ENCODE results near the gene SLC27A1.
"Not testable (repeated sequence)": the region's sequence is repeated elsewhere in the genome, so short reads cannot be mapped to it uniquely, and the experiment has no call there.

SLC27A1 gene

DNA sequence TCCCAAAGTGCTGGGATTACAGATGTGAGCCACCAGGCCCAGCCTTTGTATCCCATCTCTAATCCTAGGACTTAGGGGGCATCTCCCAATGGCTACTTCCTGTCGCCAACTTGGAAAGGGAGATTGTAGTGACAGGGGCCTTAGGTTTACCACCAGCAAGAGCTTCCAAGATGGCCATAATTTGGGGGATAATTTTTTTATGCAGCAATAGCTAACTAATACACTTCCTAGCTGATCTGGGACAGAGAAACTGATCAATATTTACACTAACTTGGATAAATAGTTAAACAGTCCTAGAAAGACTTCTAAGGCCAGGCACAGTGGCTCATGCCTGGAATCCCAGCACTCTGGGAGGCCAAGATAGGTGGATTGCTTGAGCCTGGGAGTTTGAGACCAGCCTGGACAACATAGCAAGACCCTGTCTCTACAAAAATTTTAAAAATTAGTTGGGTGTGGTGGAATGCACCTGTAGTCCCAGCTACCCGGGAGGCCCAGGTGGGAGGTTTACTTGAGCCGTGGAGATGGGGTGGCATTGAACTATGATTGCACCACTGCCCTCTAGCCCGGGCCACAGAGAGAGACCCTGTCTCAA, 79.8 kb downstream of the SLC27A1 start:
- TF ChIP-seq, protein P1, sequence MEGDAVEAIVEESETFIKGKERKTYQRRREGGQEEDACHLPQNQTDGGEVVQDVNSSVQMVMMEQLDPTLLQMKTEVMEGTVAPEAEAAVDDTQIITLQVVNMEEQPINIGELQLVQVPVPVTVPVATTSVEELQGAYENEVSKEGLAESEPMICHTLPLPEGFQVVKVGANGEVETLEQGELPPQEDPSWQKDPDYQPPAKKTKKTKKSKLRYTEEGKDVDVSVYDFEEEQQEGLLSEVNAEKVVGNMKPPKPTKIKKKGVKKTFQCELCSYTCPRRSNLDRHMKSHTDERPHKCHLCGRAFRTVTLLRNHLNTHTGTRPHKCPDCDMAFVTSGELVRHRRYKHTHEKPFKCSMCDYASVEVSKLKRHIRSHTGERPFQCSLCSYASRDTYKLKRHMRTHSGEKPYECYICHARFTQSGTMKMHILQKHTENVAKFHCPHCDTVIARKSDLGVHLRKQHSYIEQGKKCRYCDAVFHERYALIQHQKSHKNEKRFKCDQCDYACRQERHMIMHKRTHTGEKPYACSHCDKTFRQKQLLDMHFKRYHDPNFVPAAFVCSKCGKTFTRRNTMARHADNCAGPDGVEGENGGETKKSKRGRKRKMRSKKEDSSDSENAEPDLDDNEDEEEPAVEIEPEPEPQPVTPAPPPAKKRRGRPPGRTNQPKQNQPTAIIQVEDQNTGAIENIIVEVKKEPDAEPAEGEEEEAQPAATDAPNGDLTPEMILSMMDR (IDR thresholded peaks at IDR 0.05; ENCODE audit: control insufficient read depth, extremely low read depth, insufficient read depth) = no peak
- H3K4me3 ChIP-seq (ENCODE audit: low read depth, low read length) = no peak overlapping the region
- no peak for DNase-seq (ENCODE audit: low read depth)

DNA sequence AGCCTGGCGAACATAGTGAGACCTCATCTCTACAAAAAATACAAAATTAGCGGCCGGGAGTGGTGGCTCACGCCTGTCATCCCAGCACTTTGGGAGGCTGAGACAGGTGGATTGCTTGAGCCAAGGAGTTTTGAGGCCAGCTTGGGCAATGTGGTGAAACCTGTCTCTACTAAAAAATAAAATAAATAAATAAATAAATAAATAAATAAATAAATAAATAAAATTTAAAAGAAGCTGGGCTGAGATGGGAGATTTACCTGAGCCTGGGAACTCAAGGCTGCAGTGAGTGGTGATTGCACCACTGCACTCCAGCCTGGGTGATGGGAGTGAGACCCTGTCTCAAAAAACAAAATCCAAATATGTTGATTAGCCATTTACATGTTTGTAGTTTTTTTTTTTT, 82.4 kb downstream of the SLC27A1 start:
- not testable (repeated sequence) for DNase-seq (ENCODE audit: low read depth); H3K4me3 ChIP-seq (ENCODE audit: low read depth, low read length)

DNA sequence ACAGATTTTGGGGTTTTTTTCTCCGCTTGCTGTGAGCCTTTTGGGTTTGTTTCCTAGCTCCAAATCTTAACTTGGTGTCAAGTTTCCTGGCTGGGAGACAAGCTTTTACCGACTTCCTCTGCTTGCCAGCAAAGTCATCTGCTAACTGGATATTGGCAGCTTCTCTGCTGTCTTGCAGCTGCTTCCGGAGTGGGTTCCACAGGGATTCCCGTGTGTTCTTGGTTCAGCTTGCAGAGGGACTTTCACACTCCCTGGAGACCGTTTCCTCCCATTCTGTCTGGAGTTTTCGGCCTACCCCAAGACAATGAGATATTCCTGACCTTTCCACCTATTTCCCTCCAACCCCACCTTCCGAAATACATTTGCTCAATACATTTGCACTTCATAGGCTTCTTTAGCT, 82.9 kb downstream of the SLC27A1 start:
- DNase-seq (ENCODE audit: low read depth) = peak; percentile 42
- no peak overlapping the region for H3K4me3 ChIP-seq (ENCODE audit: low read depth, low read length)

DNA sequence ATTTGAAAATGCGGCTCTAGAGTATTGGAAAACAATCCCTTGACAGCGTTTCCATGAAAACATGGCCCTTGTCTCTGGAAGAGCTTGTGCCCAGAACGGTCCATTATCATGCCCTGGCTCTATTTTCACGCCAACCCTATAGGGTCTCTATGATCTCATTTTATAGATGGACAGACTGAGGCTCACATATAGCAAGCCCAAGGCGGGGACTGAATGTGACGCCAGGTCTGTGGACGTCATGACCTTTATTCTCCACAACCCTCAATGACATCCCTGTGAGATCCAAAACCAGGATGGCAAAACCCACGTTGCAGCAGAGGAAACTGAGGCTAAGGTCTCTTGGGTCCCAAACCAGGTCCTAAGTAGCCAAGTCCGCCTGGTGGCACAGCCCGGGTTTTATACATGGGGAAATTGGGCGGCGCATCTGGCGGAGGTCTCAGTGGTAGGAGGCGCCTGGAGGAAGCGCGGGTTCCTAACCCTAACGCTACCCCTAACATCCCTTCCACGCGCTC, 84.7 kb downstream of the SLC27A1 start:
- DNase-seq (ENCODE audit: low read depth) = no peak
- H3K4me3 ChIP-seq (ENCODE audit: low read depth, low read length) = peak overlapping the region; percentile 94
- TF ChIP-seq, protein P1 (IDR thresholded peaks at IDR 0.05; ENCODE audit: control insufficient read depth, extremely low read depth, insufficient read depth) = no peak

More for the DNA sequence above, 82.9 kb downstream of the SLC27A1 start:
- TF ChIP-seq, protein P1 (IDR thresholded peaks at IDR 0.05; ENCODE audit: control insufficient read depth, extremely low read depth, insufficient read depth) = no peak

DNA sequence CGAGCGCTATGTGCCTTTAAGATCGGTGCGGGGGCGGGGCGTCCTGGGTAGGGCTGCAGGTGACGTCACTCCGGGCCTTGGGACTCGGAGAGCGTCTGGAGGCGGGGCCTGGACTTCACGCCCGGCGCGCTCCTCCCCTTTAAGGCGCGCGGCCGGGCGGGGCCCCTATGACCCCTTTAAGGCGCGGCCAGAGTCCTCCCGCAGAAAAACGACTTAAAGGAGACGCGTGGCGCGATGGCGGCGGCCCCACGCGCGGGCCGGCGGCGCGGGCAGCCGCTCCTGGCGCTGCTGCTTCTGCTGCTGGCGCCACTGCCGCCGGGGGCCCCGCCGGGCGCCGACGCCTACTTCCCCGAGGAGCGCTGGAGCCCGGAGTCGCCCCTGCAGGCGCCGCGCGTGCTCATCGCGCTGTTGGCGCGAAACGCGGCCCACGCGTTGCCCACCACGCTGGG, 85.2 kb downstream of the SLC27A1 start, which contains the start of gene COLGALT1:
COLGALT1 (plus strand) TSS at position 170 of the 449 bp plus-strand sequence; CDS start at position 235, 65 bp downstream.
- peak; percentile 81 for DNase-seq (ENCODE audit: low read depth)
- H3K4me3 ChIP-seq (ENCODE audit: low read depth, low read length) = peak within 1 kb of the TSS; percentile 94
- TF ChIP-seq, protein P1 (IDR thresholded peaks at IDR 0.05; ENCODE audit: control insufficient read depth, extremely low read depth, insufficient read depth) = no peak; the same call in 1 of the 2 replicates

All from LNCaP clone FGC (cell line).